Measurements from ENCODE around the gene CYTH3.

DNA sequence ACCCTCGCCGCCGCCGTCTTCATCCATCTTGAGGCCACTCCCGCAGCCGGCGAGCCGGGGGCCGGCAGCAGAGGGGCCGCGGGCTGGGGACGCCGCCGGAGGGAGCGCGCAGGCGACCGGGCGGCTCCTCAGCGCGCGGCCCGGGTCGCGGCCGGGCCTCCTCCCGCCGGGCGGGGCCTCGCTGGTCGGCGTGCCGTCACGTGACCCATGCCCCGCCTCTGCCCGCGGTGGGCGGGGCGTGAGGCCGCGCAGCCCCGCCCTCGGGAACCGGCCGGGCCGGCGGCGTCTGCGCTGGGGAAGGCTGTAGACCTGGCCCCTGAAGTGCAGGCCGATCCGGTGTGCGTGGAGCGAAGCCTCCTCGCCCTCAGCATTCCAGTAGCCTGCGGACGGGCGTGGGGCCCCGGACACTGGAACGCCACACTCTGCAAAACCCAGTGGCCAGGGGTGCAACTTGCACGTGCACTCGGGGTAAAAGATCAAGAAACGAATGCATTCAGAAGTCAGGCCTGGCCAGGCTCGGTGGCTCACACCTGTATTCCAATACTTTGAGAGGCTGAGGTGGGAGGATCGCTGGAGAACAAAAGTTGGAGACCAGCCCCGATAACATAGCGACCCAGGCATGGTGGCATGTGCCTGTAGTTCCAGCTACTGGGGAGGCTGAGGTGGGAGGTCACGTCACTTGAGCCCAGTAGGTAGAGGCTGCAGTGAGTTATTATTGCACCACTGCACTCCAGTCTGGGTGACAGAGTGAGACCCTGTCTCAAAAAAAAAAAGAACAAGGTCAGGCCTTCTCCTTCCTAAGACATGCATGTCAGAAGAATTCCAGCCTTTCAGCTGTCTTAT is at the start of gene CYTH3:
- TF ChIP-seq POLR2A (IDR thresholded peaks at IDR 0.05) (no peak), CTCF (IDR thresholded peaks at IDR 0.05) (no peak)
